Measurements from ENCODE around the gene TRIM44. TPM values are rescaled to one million over a fixed set of nuclear protein-coding genes. Genes with fewer than 3 reads are reported as not detected.
A peak's percentile ranks its signal among the peaks of the same experiment; 100 is the strongest.

TRIM44 gene
- total RNA-seq, 1 donor from 2014 or later: 6.1 TPM

- Histone ChIP-seq H3K27me3 (no peaks in the 10 kb centered on the region), H3K36me3 (no peaks in the 10 kb centered on the region), H3K4me3 (no peak overlapping the region), H3K9me3 (no peaks in the 10 kb centered on the region), H3K27ac (no peak overlapping the region), H3K4me1 (no peaks in the 10 kb centered on the region)
- intact Hi-C loops (cut with DNase I): no loop called here
- DNase-seq (ENCODE audit: low spot score in 2 of 2): no peak
- no peak for TF ChIP-seq CTCF (IDR thresholded peaks at IDR 0.05)
Measured at GRCh38 chr11:35655856-35656255, 6.7 kb upstream of the TRIM44 start.

- intact Hi-C loops (cut with DNase I): no loop called here
- no peak overlapping the region for H3K27ac ChIP-seq
- H3K27me3 ChIP-seq: no peaks in the 10 kb centered on the region
- no peak for DNase-seq (ENCODE audit: low spot score in 2 of 2)
- H3K4me1 ChIP-seq: peaks cover 0 to 4% of the 10 kb centered on the region in 2 donors
- no peak overlapping the region for H3K4me3 ChIP-seq
- no peaks in the 10 kb centered on the region for H3K9me3 ChIP-seq
- no peaks in the 10 kb centered on the region for H3K36me3 ChIP-seq
- TF ChIP-seq CTCF (IDR thresholded peaks at IDR 0.05): no peak
Measured at GRCh38 chr11:35658020-35658948, 4.3 kb upstream of the TRIM44 start.

- DNase-seq (ENCODE audit: low spot score in 2 of 2): no peak
- intact Hi-C loops (cut with DNase I): loop anchor here (10.0 kb wide), 1 partner anchor 557 kb away; no protein-coding TSS in a partner anchor
- no peak for TF ChIP-seq CTCF (IDR thresholded peaks at IDR 0.05)
Measured at GRCh38 chr11:35661534-35661933, 1.0 kb upstream of the TRIM44 start.

GRCh38 chr11:35662061-35662648 is 420 bp upstream of the TRIM44 start:
- peak overlapping the region; percentile 81 to 93 for H3K4me3 ChIP-seq
- peak overlapping the region; percentile 94 to 97 for H3K27ac ChIP-seq
- DNase-seq (ENCODE audit: low spot score in 2 of 2): no peak
- no peak for TF ChIP-seq CTCF (IDR thresholded peaks at IDR 0.05)
- H3K9me3 ChIP-seq: peaks cover 9 to 21% of the 10 kb centered on the region in 2 donors
- no peaks in the 10 kb centered on the region for H3K27me3 ChIP-seq
- intact Hi-C loops (cut with DNase I): loop anchor here (2.0 to 10.0 kb wide), 2 partner anchors 43 to 557 kb away; partner anchors contain the start of gene FJX1
- peaks cover 0 to 9% of the 10 kb centered on the region in 2 donors for H3K4me1 ChIP-seq
- H3K36me3 ChIP-seq: no peaks in the 10 kb centered on the region

More at GRCh38 chr11:35661534-35661933, 1.0 kb upstream of the TRIM44 start:
- Histone ChIP-seq H3K4me3 (peak overlapping the region; percentile 81 to 93), H3K36me3 (no peaks in the 10 kb centered on the region), H3K9me3 (peaks cover 9 to 15% of the 10 kb centered on the region in 2 donors), H3K27ac (peak overlapping the region; percentile 94 to 97), H3K4me1 (peaks cover 0 to 9% of the 10 kb centered on the region in 2 donors), H3K27me3 (no peaks in the 10 kb centered on the region)

- Histone ChIP-seq H3K27me3 (no peaks in the 10 kb centered on the region), H3K9me3 (peaks cover 9 to 21% of the 10 kb centered on the region in 2 donors), H3K4me1 (peaks cover 0 to 9% of the 10 kb centered on the region in 2 donors), H3K36me3 (no peaks in the 10 kb centered on the region), H3K27ac (peak overlapping the region; percentile 94 to 97), H3K4me3 (peak overlapping the region; percentile 81 to 93)
- DNase-seq (ENCODE audit: low spot score in 2 of 2): no peak
- no peak for TF ChIP-seq CTCF (IDR thresholded peaks at IDR 0.05)
- intact Hi-C loops (cut with DNase I): loop anchor here (2.0 to 10.0 kb wide), 2 partner anchors 45 to 559 kb away; partner anchors contain the start of gene FJX1
Measured at GRCh38 chr11:35663408-35663702, 780 bp downstream of the TRIM44 start.
